Measurements from ENCODE around the gene LSM4. TPM values are rescaled to one million over a fixed set of nuclear protein-coding genes. Genes with fewer than 3 reads are reported as not detected.
"Not testable (repeated sequence)": the region's sequence is repeated elsewhere in the genome, so short reads cannot be mapped to it uniquely, and the experiment has no call there.

LSM4 gene
- polyA plus RNA-seq, 1 experiment: 69.3 TPM

DNA sequence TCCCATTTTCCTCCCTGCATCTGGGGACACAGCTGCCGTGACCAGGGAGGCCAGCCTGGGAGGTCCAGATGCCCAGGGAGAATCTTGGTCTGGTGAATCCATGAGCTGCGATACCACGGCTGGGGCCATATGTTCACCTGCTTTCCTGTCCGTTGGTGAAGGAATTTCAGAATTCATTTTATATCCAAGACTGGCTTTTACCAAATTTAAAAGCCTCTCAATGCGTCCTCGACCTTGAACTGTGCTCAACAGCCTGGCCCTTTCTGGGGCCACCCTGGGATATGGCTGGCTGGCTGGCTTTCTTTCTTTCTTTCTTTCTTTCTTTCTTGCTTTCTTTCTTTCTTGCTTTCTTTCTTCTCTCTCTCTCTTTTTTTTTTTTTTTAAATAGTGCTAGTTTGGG, 40.9 kb upstream of the LSM4 start:
- no peak for DNase-seq (ENCODE audit: low read depth, low spot score)
- TF ChIP-seq, protein P1, sequence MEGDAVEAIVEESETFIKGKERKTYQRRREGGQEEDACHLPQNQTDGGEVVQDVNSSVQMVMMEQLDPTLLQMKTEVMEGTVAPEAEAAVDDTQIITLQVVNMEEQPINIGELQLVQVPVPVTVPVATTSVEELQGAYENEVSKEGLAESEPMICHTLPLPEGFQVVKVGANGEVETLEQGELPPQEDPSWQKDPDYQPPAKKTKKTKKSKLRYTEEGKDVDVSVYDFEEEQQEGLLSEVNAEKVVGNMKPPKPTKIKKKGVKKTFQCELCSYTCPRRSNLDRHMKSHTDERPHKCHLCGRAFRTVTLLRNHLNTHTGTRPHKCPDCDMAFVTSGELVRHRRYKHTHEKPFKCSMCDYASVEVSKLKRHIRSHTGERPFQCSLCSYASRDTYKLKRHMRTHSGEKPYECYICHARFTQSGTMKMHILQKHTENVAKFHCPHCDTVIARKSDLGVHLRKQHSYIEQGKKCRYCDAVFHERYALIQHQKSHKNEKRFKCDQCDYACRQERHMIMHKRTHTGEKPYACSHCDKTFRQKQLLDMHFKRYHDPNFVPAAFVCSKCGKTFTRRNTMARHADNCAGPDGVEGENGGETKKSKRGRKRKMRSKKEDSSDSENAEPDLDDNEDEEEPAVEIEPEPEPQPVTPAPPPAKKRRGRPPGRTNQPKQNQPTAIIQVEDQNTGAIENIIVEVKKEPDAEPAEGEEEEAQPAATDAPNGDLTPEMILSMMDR (IDR thresholded peaks at IDR 0.05; ENCODE audit: low read depth, low read length): no peak
- CTCF ChIA-PET: interaction anchor here (1.8 kb wide), 2 partner anchors 25 to 85 kb away, joined by 5 to 13 read pairs; no protein-coding TSS in a partner anchor
- Histone ChIP-seq H3K27me3 (ENCODE audit: control insufficient read depth, insufficient read depth, low read length) (no peaks in the 10 kb centered on the region), H3K9me3 (ENCODE audit: control insufficient read depth, insufficient read depth, low read length) (peaks cover 7% of the 10 kb centered on the region; the same call in 1 of the 2 replicates), H3K27ac (ENCODE audit: low read depth, low read length) (peak overlapping the region; percentile 98), H3K4me3 (ENCODE audit: low read depth, low read length) (no peak overlapping the region)
- POLR2A ChIA-PET: interaction anchor here (0.6 to 1.3 kb wide), 3 partner anchors 11 to 165 kb away, joined by 3 to 4 read pairs (median 3); partner anchors contain the start of gene LSM4

- no peaks in the 10 kb centered on the region for H3K27me3 ChIP-seq (ENCODE audit: control insufficient read depth, insufficient read depth, low read length)
- H3K4me3 ChIP-seq (ENCODE audit: low read depth, low read length): no peak overlapping the region
- ChIA-PET CTCF (interaction anchor here (1.8 kb wide), 1 partner anchor 26 kb away, joined by 13 read pairs; no protein-coding TSS in a partner anchor), POLR2A (interaction anchor here (0.5 to 0.6 kb wide), 2 partner anchors 83 to 518 kb away, joined by 3 to 6 read pairs; no protein-coding TSS in a partner anchor)
- TF ChIP-seq, protein P1 (IDR thresholded peaks at IDR 0.05; ENCODE audit: low read depth, low read length): no peak
- peak overlapping the region; percentile 98 for H3K27ac ChIP-seq (ENCODE audit: low read depth, low read length)
- H3K9me3 ChIP-seq (ENCODE audit: control insufficient read depth, insufficient read depth, low read length): peaks cover 7% of the 10 kb centered on the region; the same call in 1 of the 2 replicates
- no peak for DNase-seq (ENCODE audit: low read depth, low spot score)
These were observed 40.2 kb upstream of the LSM4 start for GRCh38 chr19:18362934-18363542.

- TF ChIP-seq, protein P1 (IDR thresholded peaks at IDR 0.05; ENCODE audit: low read depth, low read length): no peak
- ChIA-PET CTCF (interaction anchor here (1.5 kb wide), 2 partner anchors 24 to 26 kb away, joined by 3 to 8 read pairs; partner anchors contain the start of gene GDF15), POLR2A (interaction anchor here (0.6 kb wide), 1 partner anchor 70 kb away, joined by 3 read pairs; no protein-coding TSS in a partner anchor)
- H3K27me3 ChIP-seq (ENCODE audit: control insufficient read depth, insufficient read depth, low read length): no peaks in the 10 kb centered on the region
- no peak overlapping the region for H3K27ac ChIP-seq (ENCODE audit: low read depth, low read length)
- no peak for DNase-seq (ENCODE audit: low read depth, low spot score)
- H3K9me3 ChIP-seq (ENCODE audit: control insufficient read depth, insufficient read depth, low read length): peaks cover 19% of the 10 kb centered on the region
- no peak overlapping the region for H3K4me3 ChIP-seq (ENCODE audit: low read depth, low read length)
These were observed 38.8 kb upstream of the LSM4 start for GRCh38 chr19:18361646-18362045.

- H3K9me3 ChIP-seq (ENCODE audit: control insufficient read depth, insufficient read depth, low read length): peaks cover 15% of the 10 kb centered on the region
- ChIA-PET POLR2A (no interaction called here), CTCF (interaction anchor here (1.0 kb wide), 1 partner anchor 53 kb away, joined by 4 read pairs; no protein-coding TSS in a partner anchor)
- no peak overlapping the region for H3K27ac ChIP-seq (ENCODE audit: low read depth, low read length)
- H3K27me3 ChIP-seq (ENCODE audit: control insufficient read depth, insufficient read depth, low read length): no peaks in the 10 kb centered on the region
- H3K4me3 ChIP-seq (ENCODE audit: low read depth, low read length): no peak overlapping the region
- TF ChIP-seq, protein P1 (IDR thresholded peaks at IDR 0.05; ENCODE audit: low read depth, low read length): no peak
- no peak for DNase-seq (ENCODE audit: low read depth, low spot score)
These were observed 34.2 kb upstream of the LSM4 start for GRCh38 chr19:18357041-18357440.

DNA sequence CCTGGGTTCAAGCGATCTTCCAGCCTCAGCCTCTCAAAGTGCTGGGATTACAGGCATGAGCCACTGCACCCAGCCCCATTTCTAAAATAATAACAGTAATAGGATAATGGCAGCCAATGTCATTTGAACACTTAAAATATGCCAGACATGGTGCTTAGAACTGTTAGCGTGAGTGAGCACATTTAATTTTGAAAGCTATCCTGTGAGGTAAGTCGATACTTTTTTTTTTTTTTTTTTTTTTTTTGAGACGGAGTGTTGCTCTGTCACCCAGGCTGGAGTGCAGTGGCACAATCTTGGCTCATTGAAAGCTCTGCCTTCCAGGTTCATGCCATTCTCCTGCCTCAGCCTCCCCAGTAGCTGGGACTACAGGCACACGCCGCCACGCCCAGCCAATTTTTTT, 31.9 kb upstream of the LSM4 start:
- not testable (repeated sequence) for H3K4me3 ChIP-seq (ENCODE audit: low read depth, low read length); H3K27me3 ChIP-seq (ENCODE audit: control insufficient read depth, insufficient read depth, low read length); H3K27ac ChIP-seq (ENCODE audit: low read depth, low read length); DNase-seq (ENCODE audit: low read depth, low spot score)
- peaks cover 15% of the 10 kb centered on the region for H3K9me3 ChIP-seq (ENCODE audit: control insufficient read depth, insufficient read depth, low read length)
- POLR2A ChIA-PET: interaction anchor here (1.1 kb wide), 1 partner anchor 74 kb away, joined by 4 read pairs; the partner anchor contains the start of gene JUND
- CTCF ChIA-PET: interaction anchor here (0.6 to 1.1 kb wide), 4 partner anchors 13 to 588 kb away, joined by 3 to 6 read pairs (median 4); no protein-coding TSS in a partner anchor

All from AG04450 (cell line).